DND-41 (cell line): ENCODE results near the gene DUSP8.
"Not testable (repeated sequence)": the region's sequence is repeated elsewhere in the genome, so short reads cannot be mapped to it uniquely, and the experiment has no call there.

Experiments used
- ATAC-seq: fragments of 200-7000 bp; cut with Tn5 transposase; 3 replicates; pipeline ENCODE4 v1.9.1; 2021; ENCODE audit warnings: low read depth; ENCODE audit not compliant: insufficient read depth
- DNase-seq: peaks from one replicate; pipeline ENCODE4 v3.0.0-alpha.2; 2020
- H2AFZ ChIP-seq: 2 replicates; pipeline ENCODE4 v1.6.0; 2012; ENCODE audit warnings: low read depth, low read length
- H3K27ac ChIP-seq: 2 replicates; pipeline ENCODE4 v1.5.1; 2012; ENCODE audit warnings: low read length, inconsistent platforms
- H3K27me3 ChIP-seq: fragments of 200-600 bp; sonication (generic); 2 replicates; pipeline ENCODE4 v1.6.0; 2012; ENCODE audit warnings: low read length, mild to moderate bottlenecking, inconsistent platforms; ENCODE audit not compliant: insufficient read depth, poor library complexity
- H3K36me3 ChIP-seq: 2 replicates; pipeline ENCODE4 v1.5.1; 2012; ENCODE audit warnings: low read length, inconsistent platforms; ENCODE audit not compliant: insufficient read depth
- H3K4me1 ChIP-seq: 2 replicates; pipeline ENCODE4 v1.5.1; 2012; ENCODE audit warnings: mild to moderate bottlenecking, low read length; ENCODE audit not compliant: insufficient read depth
- H3K4me2 ChIP-seq: 2 replicates; pipeline ENCODE4 v1.6.0; 2012; ENCODE audit warnings: mild to moderate bottlenecking, moderate library complexity, low read length, inconsistent platforms; ENCODE audit not compliant: insufficient read depth
- H3K4me3 ChIP-seq, 2 experiments: fragments of 200-600 bp in 1 of 2; shearing (Covaris generic) in 1 of 2; 2 replicates each; pipeline ENCODE4 v1.5.1; 2012 to 2016; ENCODE audit warnings: inconsistent platforms in 2 of 2, low read length in 2 of 2, mild to moderate bottlenecking in 2 of 2, low read depth in 1 of 2, moderate library complexity in 1 of 2
- H3K79me2 ChIP-seq: 2 replicates; pipeline ENCODE4 v1.6.0; 2012; ENCODE audit warnings: low read length, inconsistent platforms; ENCODE audit not compliant: insufficient read depth
- H3K9ac ChIP-seq: 2 replicates; pipeline ENCODE4 v1.6.0; 2012; ENCODE audit warnings: low read depth, mild to moderate bottlenecking, inconsistent platforms, low read length, moderate library complexity
- H3K9me3 ChIP-seq: 2 replicates; pipeline ENCODE4 v1.5.1; 2012; ENCODE audit warnings: low read length, moderate library complexity, mild to moderate bottlenecking, inconsistent platforms; ENCODE audit not compliant: insufficient read depth, severe bottlenecking
- H4K20me1 ChIP-seq: 2 replicates; pipeline ENCODE4 v1.6.0; 2012; ENCODE audit warnings: low read length; ENCODE audit not compliant: insufficient read depth
- EZH2 ChIP-seq: IDR thresholded peaks from 3 replicates; pipeline ENCODE4 v1.6.1; 2012; ENCODE audit warnings: borderline replicate concordance, low read depth, mild to moderate bottlenecking, moderate library complexity, low read length, inconsistent platforms; ENCODE audit not compliant: severe bottlenecking
- TF ChIP-seq, protein P1 (sequence below): IDR thresholded peaks from 2 replicates; pipeline ENCODE4 v1.5.1; 2012; ENCODE audit warnings: borderline replicate concordance, low read length, moderate library complexity, mild to moderate bottlenecking; ENCODE audit not compliant: poor library complexity, severe bottlenecking; ENCODE audit errors: extremely low read depth

The DUSP8 gene

DNA sequence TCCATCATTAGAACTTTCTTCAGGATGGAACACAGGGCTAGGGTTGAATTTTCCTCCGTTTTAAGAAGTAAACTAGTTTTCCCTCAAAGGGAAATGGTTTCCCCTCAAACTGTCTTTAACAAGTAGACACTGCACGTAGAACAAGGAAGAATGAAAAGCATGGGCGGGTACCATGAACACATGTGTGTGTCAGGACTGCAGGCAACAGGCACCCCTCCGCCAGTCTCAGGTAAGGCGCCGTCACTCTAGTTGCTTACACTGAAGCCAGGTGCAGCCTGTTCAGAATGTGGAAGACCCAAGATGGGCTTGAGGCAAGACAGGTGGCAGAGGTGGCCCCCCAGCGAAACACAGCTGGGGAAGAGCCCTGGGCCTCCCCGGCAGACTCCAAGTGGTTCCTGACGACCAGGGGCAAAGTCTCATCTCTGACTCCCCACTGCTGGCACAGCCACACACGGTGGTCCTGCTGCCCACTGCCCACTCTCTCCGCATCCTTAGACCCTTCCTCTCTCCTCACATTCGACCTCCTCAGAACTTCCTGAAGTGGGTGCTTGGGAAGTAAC is 60.1 kb downstream of the DUSP8 start:
- TF ChIP-seq, protein P1, sequence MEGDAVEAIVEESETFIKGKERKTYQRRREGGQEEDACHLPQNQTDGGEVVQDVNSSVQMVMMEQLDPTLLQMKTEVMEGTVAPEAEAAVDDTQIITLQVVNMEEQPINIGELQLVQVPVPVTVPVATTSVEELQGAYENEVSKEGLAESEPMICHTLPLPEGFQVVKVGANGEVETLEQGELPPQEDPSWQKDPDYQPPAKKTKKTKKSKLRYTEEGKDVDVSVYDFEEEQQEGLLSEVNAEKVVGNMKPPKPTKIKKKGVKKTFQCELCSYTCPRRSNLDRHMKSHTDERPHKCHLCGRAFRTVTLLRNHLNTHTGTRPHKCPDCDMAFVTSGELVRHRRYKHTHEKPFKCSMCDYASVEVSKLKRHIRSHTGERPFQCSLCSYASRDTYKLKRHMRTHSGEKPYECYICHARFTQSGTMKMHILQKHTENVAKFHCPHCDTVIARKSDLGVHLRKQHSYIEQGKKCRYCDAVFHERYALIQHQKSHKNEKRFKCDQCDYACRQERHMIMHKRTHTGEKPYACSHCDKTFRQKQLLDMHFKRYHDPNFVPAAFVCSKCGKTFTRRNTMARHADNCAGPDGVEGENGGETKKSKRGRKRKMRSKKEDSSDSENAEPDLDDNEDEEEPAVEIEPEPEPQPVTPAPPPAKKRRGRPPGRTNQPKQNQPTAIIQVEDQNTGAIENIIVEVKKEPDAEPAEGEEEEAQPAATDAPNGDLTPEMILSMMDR = no peak
- no peak for TF ChIP-seq EZH2
- H3K9me3 ChIP-seq = no peaks in the 10 kb centered on the region
- H3K79me2 ChIP-seq = peaks cover 85% of the 10 kb centered on the region
- no peaks in the 10 kb centered on the region for H3K27me3 ChIP-seq
- no peak overlapping the region for H3K4me2 ChIP-seq
- no peak overlapping the region for H3K4me3 ChIP-seq
- H2AFZ ChIP-seq = no peak overlapping the region
- H4K20me1 ChIP-seq = peaks cover 83% of the 10 kb centered on the region
- no peaks in the 10 kb centered on the region for H3K4me1 ChIP-seq
- no peaks in the 10 kb centered on the region for H3K36me3 ChIP-seq
- no peak overlapping the region for H3K9ac ChIP-seq
- ATAC-seq = no peak
- DNase-seq = no peak
- no peak overlapping the region for H3K27ac ChIP-seq

DNA sequence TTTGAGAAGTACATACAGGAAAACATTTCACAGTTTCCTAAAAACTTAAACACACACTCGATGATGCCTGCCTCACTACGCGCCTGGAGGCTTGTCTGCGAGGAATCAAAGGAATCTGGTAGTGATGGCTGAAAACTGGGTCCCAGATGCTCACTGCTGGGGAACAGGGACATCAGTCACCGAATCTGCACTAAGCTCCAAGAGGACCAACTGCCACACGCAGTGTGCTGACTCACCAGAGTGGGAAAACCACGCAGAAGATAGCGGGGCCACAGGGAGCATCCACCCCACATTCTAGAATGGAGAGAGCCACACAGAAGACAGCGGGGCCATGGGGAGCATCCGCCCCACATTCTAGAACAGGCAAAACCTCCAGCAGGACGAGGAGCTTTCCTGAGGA is 61.1 kb downstream of the DUSP8 start:
- Histone ChIP-seq H3K79me2 (peaks cover 83% of the 10 kb centered on the region), H3K9me3 (no peaks in the 10 kb centered on the region), H3K4me1 (no peaks in the 10 kb centered on the region), H2AFZ (no peak overlapping the region), H3K9ac (no peak overlapping the region), H3K4me2 (no peak overlapping the region), H3K4me3 (no peak overlapping the region), H3K27ac (no peak overlapping the region), H4K20me1 (peaks cover 82% of the 10 kb centered on the region), H3K36me3 (no peaks in the 10 kb centered on the region), H3K27me3 (no peaks in the 10 kb centered on the region)
- DNase-seq (no peak), ATAC-seq (no peak)
- TF ChIP-seq, protein P1 = no peak
- TF ChIP-seq EZH2 = no peak

DNA sequence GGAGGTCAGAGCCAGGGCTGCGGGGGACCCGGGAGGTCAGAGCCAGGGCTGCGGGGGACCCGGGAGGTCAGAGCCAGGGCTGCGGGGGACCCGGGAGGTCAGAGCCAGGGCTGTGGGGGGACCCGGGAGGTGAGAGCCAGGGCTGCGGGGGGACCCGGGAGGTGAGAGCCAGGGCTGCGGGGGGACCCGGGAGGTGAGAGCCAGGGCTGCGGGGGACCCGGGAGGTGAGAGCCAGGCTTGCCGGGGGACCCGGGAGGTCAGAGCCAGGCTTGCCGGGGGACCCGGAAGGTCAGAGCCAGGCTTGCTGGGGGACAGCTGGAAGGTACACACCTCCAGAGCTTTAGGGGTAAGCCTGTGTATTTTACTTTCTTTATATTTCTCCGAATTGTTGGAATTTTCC is 61.7 kb downstream of the DUSP8 start:
- H3K4me1 ChIP-seq, H3K27ac ChIP-seq, H3K4me2 ChIP-seq, H3K27me3 ChIP-seq, H3K9me3 ChIP-seq, H2AFZ ChIP-seq, H3K4me3 ChIP-seq, H3K9ac ChIP-seq, DNase-seq, H3K36me3 ChIP-seq, ATAC-seq: not testable (repeated sequence)
- Histone ChIP-seq H4K20me1 (peaks cover 80% of the 10 kb centered on the region), H3K79me2 (peaks cover 82% of the 10 kb centered on the region)

DNA sequence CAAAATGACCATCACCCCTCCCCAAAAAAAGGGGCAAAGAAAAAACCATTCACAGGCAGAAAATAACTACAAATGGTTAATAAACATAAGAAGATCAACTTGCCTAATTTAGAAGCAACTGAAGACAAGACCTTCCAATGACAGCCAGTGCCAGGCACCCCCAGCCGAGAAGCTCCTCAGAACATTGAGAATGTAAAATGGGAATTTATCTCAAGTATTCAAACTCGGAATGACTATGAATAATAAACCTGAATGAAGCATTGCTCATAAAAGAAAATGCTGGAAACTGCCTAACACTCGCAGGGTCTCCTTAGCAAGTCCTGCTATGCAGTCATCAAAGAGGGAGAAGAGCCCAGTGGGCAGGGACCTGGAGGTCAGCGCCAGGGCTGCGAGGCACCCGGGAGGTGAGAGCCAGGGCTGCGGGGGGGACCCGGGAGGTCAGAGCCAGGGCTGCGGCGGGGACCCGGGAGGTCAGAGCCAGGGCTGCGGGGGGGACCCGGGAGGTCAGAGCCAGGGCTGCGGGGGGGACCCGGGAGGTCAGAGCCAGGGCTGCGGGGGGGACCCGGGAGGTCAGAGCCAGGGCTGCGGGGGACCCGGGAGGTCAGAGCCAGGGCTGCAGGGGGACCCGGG is 62.3 kb downstream of the DUSP8 start:
- Histone ChIP-seq H3K9ac (no peak overlapping the region), H3K27ac (no peak overlapping the region), H3K4me3 (no peak overlapping the region), H3K4me1 (no peaks in the 10 kb centered on the region), H3K27me3 (no peaks in the 10 kb centered on the region), H3K79me2 (peaks cover 82% of the 10 kb centered on the region), H3K4me2 (no peak overlapping the region), H2AFZ (no peak overlapping the region), H4K20me1 (peaks cover 80% of the 10 kb centered on the region), H3K36me3 (no peaks in the 10 kb centered on the region), H3K9me3 (no peaks in the 10 kb centered on the region)
- TF ChIP-seq, protein P1 = no peak
- no peak for TF ChIP-seq EZH2
- DNase-seq (no peak), ATAC-seq (no peak)
